H7 (cell line): ENCODE measurements around the gene TRIM2. TPM values are rescaled to one million over a fixed set of nuclear protein-coding genes. Genes with fewer than 3 reads are reported as not detected.
A peak's percentile ranks its signal among the peaks of the same experiment; 100 is the strongest.

Experiments
- DNase-seq: peaks from one replicate; pipeline ENCODE4 v3.0.0; 2012
- H3K27me3 ChIP-seq: 2 replicates; pipeline ENCODE4 v1.6.0; 2011; ENCODE audit warnings: mild to moderate bottlenecking, low read length; ENCODE audit not compliant: control insufficient read depth, insufficient read depth
- H3K36me3 ChIP-seq: replicated peaks from 2 replicates; pipeline ENCODE4 v1.5.1; 2011; ENCODE audit warnings: low read length; ENCODE audit not compliant: control insufficient read depth, insufficient read depth
- H3K4me3 ChIP-seq: 2 replicates; pipeline ENCODE4 v1.5.1; 2011; ENCODE audit warnings: low read depth, mild to moderate bottlenecking, control low read depth, low read length, moderate library complexity; ENCODE audit not compliant: insufficient read depth
- total RNA-seq: library from RNA; depleted of rRNA; stranded (reverse); fragments of >200 nt; shearing (Covaris generic); gene quantifications from 2 replicates; pipeline ENCODE4 v1.2.3, GENCODE V29; 2014

The TRIM2 gene
- total RNA-seq, 1 experiment from 2014 or later, result 49.2 TPM

DNA sequence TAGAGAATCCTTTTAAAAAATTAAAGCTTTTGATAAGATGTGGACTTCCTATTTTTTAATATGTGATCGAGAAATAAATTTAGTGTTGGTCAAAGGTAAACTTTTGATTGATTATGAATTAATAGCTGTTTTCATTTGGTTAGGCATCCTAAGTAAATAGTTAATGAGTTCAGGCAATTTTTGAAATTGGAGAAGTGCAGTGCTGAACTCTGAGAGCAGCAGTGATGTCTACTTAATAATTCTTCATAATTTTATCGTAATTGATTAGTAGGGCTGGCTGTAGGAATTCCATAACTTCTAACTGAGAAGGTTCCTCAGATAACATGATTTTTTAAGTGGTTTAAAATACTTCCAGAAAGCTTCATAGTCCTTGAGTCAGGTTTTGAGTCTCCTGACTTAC lies 141.8 kb downstream of the TRIM2 start:
- H3K27me3 ChIP-seq, result no peaks in the 10 kb centered on the region
- no peak overlapping the region; the same call in 1 of the 2 replicates for H3K4me3 ChIP-seq

GRCh38 chr4:153346563-153346962 lies 142.3 kb downstream of the TRIM2 start:
- DNase-seq, result peak; percentile 35
- Histone ChIP-seq H3K4me3 (no peak overlapping the region), H3K36me3 (no peaks in the 10 kb centered on the region), H3K27me3 (no peaks in the 10 kb centered on the region)

More for the DNA sequence above, 141.8 kb downstream of the TRIM2 start:
- no peak for DNase-seq
- H3K36me3 ChIP-seq, result no peaks in the 10 kb centered on the region

- no peak overlapping the region for H3K4me3 ChIP-seq
- no peak for DNase-seq
- no peaks in the 10 kb centered on the region for H3K27me3 ChIP-seq
- no peaks in the 10 kb centered on the region for H3K36me3 ChIP-seq
Observed at GRCh38 chr4:153347117-153347516, 142.9 kb downstream of the TRIM2 start.

GRCh38 chr4:153348006-153348405 lies 143.8 kb downstream of the TRIM2 start:
- no peaks in the 10 kb centered on the region for H3K27me3 ChIP-seq
- DNase-seq, result no peak
- no peaks in the 10 kb centered on the region for H3K36me3 ChIP-seq
- no peak overlapping the region for H3K4me3 ChIP-seq

DNA sequence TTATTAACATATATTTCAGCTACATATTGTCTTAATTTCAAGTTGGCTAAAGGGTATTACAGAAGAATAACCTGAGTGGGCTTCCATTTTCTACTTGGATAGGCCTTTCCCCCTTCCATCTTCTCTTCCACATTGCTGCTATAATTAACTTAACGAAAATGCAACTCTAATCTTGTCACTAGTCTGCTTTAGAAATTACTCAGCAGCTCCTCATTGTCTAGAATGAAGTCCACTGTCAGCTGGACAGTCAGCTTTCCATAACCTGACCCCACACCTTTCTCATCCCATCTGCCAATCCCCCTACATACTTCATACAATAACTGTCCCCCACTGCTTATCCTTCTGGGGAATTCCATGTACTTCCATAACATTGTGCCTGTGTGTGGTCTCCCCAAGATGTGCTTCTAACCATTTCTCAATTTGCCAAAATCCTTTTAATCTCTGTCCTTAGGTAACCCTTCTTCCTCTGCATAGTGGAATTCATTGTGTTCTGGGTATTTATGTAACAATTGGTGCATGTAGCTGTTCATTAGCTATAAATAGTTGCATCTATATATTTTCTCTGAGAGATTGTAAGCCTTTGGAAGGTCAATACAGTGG lies 145.1 kb downstream of the TRIM2 start:
- H3K36me3 ChIP-seq, result no peaks in the 10 kb centered on the region
- no peak for DNase-seq
- no peak overlapping the region for H3K4me3 ChIP-seq
- no peaks in the 10 kb centered on the region for H3K27me3 ChIP-seq

DNA sequence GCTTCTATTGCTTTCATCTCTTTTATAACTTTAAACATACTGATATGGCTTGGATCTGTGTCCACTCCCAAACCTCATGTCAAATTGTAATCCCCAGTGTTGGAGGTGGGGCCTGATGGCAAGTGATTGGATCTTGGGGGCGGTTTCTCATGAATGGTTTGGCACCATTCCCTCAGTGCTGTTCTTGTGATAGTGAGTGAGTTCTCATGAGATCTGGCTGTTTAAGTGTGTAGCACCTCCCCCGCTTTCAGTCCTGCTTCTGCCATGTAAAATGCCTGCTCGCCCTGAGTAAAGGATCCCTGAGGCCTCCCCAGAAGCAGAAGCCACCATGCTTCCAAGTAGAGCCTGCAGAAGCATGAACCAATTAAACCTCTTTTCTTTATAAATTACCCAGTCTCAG lies 157.9 kb downstream of the TRIM2 start:
- no peaks in the 10 kb centered on the region for H3K27me3 ChIP-seq
- H3K4me3 ChIP-seq, result no peak overlapping the region
- H3K36me3 ChIP-seq, result no peaks in the 10 kb centered on the region; the same call in none of the 2 replicates
- DNase-seq, result no peak

- no peak overlapping the region for H3K4me3 ChIP-seq
- no peaks in the 10 kb centered on the region; the same call in none of the 2 replicates for H3K36me3 ChIP-seq
- DNase-seq, result no peak
- no peaks in the 10 kb centered on the region for H3K27me3 ChIP-seq
Observed at GRCh38 chr4:153364061-153364460, 159.8 kb downstream of the TRIM2 start.

GRCh38 chr4:153365003-153365402 lies 160.8 kb downstream of the TRIM2 start:
- DNase-seq, result no peak
- no peaks in the 10 kb centered on the region; the same call in none of the 2 replicates for H3K36me3 ChIP-seq
- no peaks in the 10 kb centered on the region for H3K27me3 ChIP-seq
- no peak overlapping the region for H3K4me3 ChIP-seq

- H3K36me3 ChIP-seq, result peaks cover 1% of the 10 kb centered on the region
- DNase-seq, result no peak
- no peaks in the 10 kb centered on the region for H3K27me3 ChIP-seq
- H3K4me3 ChIP-seq, result no peak overlapping the region
Observed at GRCh38 chr4:153366486-153366885, 162.2 kb downstream of the TRIM2 start.

GRCh38 chr4:153367092-153367491 lies 162.8 kb downstream of the TRIM2 start:
- no peak for DNase-seq
- Histone ChIP-seq H3K27me3 (no peaks in the 10 kb centered on the region), H3K36me3 (peaks cover 1% of the 10 kb centered on the region), H3K4me3 (no peak overlapping the region)

- Histone ChIP-seq H3K4me3 (no peak overlapping the region), H3K36me3 (peaks cover 1% of the 10 kb centered on the region), H3K27me3 (no peaks in the 10 kb centered on the region)
- no peak for DNase-seq
Observed at GRCh38 chr4:153369021-153369420, 164.8 kb downstream of the TRIM2 start.

- H3K4me3 ChIP-seq, result no peak overlapping the region
- H3K36me3 ChIP-seq, result peaks cover 1% of the 10 kb centered on the region
- H3K27me3 ChIP-seq, result no peaks in the 10 kb centered on the region
- no peak for DNase-seq
Observed at GRCh38 chr4:153371701-153372234, 167.5 kb downstream of the TRIM2 start.

DNA sequence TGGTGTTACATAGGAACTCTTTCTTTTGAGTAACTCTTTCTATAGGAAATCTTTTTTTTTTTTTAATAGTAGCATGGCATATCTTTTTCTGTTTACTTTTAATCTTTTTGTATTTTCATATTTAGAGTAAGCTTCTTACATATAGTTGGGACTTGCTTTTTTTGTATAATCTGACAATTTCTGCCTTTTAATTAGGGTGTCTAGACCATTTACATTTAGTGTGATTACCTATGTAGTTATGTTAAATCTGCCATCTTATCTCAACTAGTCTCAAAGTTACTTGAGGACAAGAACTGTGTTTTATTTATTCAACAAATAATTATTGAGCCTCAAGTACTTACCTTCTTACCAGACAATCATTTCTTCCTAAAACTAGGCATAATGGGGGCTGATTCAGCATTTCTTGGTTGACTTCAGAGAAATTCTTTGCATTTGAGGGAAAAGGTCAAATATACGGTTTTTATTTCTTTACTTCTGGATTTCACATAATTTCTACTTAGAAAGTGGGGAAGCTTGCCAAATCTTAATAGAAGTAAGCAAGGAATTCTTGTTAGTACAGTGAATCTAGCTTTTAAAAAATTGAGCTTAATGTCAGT lies 168.8 kb downstream of the TRIM2 start:
- Histone ChIP-seq H3K36me3 (peaks cover 1% of the 10 kb centered on the region), H3K4me3 (no peak overlapping the region), H3K27me3 (no peaks in the 10 kb centered on the region)
- DNase-seq, result no peak

GRCh38 chr4:153374442-153374841 lies 170.2 kb downstream of the TRIM2 start:
- Histone ChIP-seq H3K27me3 (no peaks in the 10 kb centered on the region), H3K4me3 (no peak overlapping the region), H3K36me3 (peaks cover 1% of the 10 kb centered on the region)
- no peak for DNase-seq

- no peaks in the 10 kb centered on the region for H3K27me3 ChIP-seq
- H3K4me3 ChIP-seq, result no peak overlapping the region
- H3K36me3 ChIP-seq, result no peaks in the 10 kb centered on the region; the same call in none of the 2 replicates
- no peak for DNase-seq
Observed at GRCh38 chr4:153375303-153375702, 171.1 kb downstream of the TRIM2 start.
